Activated B cell treated with CpG ODN at 0.5 μM for 24 hours (primary cell): ENCODE measurements around the gene TEX53. TPM values are rescaled to one million over a fixed set of nuclear protein-coding genes. Genes with fewer than 3 reads are reported as not detected.

Experiments used
- ATAC-seq: fragments of 200-7000 bp; cut with Tn5 transposase; one replicate; pipeline ENCODE4 v1.10.0; 2021; ENCODE audit warnings: low read depth, mild to moderate bottlenecking, moderate library complexity
- CTCF ChIA-PET: fragments of 350-600 bp; sonication (Branson Sonifier 250); formaldehyde crosslinking; loops from one replicate; lab custom pipeline; 2021; ENCODE audit warnings: antibody characterized with exemption; lab: Charles Lee
- POLR2A ChIA-PET: fragments of 350-600 bp; sonication (Branson Sonifier 250); formaldehyde crosslinking; loops from one replicate; lab custom pipeline; 2021; ENCODE audit warnings: antibody characterized with exemption; lab: Charles Lee
- DNase-seq: peaks from one replicate; pipeline ENCODE4 v3.0.0; 2022
- H3K27ac Mint-ChIP-seq: one replicate; pipeline ENCODE4 v1.8.0; 2020; ENCODE audit warnings: mixed read lengths
- H3K27me3 Mint-ChIP-seq: one replicate; pipeline ENCODE4 v1.8.0; 2021; ENCODE audit warnings: mixed read lengths
- H3K36me3 Mint-ChIP-seq: one replicate; pipeline ENCODE4 v1.8.0; 2021; ENCODE audit warnings: low read depth, mixed read lengths
- H3K4me1 Mint-ChIP-seq: one replicate; pipeline ENCODE4 v1.8.0; 2021; ENCODE audit warnings: mixed read lengths
- H3K4me3 Mint-ChIP-seq: one replicate; pipeline ENCODE4 v1.8.0; 2020; ENCODE audit warnings: mild to moderate bottlenecking, mixed read lengths
- H3K9me3 Mint-ChIP-seq: one replicate; pipeline ENCODE4 v1.8.0; 2020; ENCODE audit warnings: mixed read lengths
- CTCF ChIP-seq: fragments of 200-600 bp; IDR thresholded peaks from one replicate; pipeline ENCODE4 v1.8.0; 2022; ENCODE audit warnings: antibody characterized with exemption, mild to moderate bottlenecking
- intact Hi-C: fragments of 100-400 bp; cut with micrococcal nuclease; formaldehyde crosslinking; loops from one replicate; pipeline ENCODE4 v1.15.1; 2024
- total RNA-seq: library from RNA; stranded (reverse); gene quantifications from 2 replicates; pipeline ENCODE4 v1.2.3, GENCODE V29; 2022

TEX53 gene
- total RNA-seq, 1 donor from 2014 or later = not detected

- CTCF ChIA-PET = interaction anchor here (1.2 to 1.3 kb wide), 2 partner anchors 21 to 269 kb away, joined by 4 to 6 read pairs; no protein-coding TSS in a partner anchor
- TF ChIP-seq CTCF = no peak
These were observed 17.4 kb upstream of the TEX53 start for GRCh38 chr9:114674798-114675540.

GRCh38 chr9:114674076-114674797, 16.6 kb upstream of the TEX53 start:
- intact Hi-C loops = no loop called here
- peaks cover 3% of the 10 kb centered on the region for H3K9me3 Mint-ChIP-seq
- H3K27ac Mint-ChIP-seq = no peak overlapping the region
- peaks cover 25% of the 10 kb centered on the region for H3K27me3 Mint-ChIP-seq
- no peaks in the 10 kb centered on the region for H3K4me1 Mint-ChIP-seq
- ChIA-PET CTCF (no interaction called here), POLR2A (interaction anchor here (0.6 kb wide), 1 partner anchor 15 kb away, joined by 3 read pairs; no protein-coding TSS in a partner anchor)
- no peak for DNase-seq
- H3K4me3 Mint-ChIP-seq = no peak overlapping the region
- TF ChIP-seq CTCF = no peak
- no peak for ATAC-seq
- no peaks in the 10 kb centered on the region for H3K36me3 Mint-ChIP-seq

More at GRCh38 chr9:114674798-114675540, 17.4 kb upstream of the TEX53 start:
- no peak for DNase-seq
- POLR2A ChIA-PET = interaction anchor here (0.6 kb wide), 1 partner anchor 16 kb away, joined by 3 read pairs; no protein-coding TSS in a partner anchor
- ATAC-seq = no peak
- Mint-ChIP-seq H3K36me3 (no peaks in the 10 kb centered on the region), H3K4me3 (no peak overlapping the region), H3K27ac (no peak overlapping the region), H3K4me1 (no peaks in the 10 kb centered on the region), H3K9me3 (peaks cover 3% of the 10 kb centered on the region), H3K27me3 (peaks cover 31% of the 10 kb centered on the region)
- intact Hi-C loops = no loop called here

GRCh38 chr9:114671605-114672004, 14.0 kb upstream of the TEX53 start:
- H3K9me3 Mint-ChIP-seq = peaks cover 3% of the 10 kb centered on the region
- ChIA-PET POLR2A (no interaction called here), CTCF (interaction anchor here (0.7 to 1.6 kb wide), 4 partner anchors 9 to 343 kb away, joined by 3 read pairs; no protein-coding TSS in a partner anchor)
- H3K36me3 Mint-ChIP-seq = no peaks in the 10 kb centered on the region
- intact Hi-C loops = no loop called here
- no peaks in the 10 kb centered on the region for H3K4me1 Mint-ChIP-seq
- H3K27me3 Mint-ChIP-seq = peaks cover 14% of the 10 kb centered on the region
- ATAC-seq = no peak
- no peak for DNase-seq
- TF ChIP-seq CTCF = no peak
- H3K4me3 Mint-ChIP-seq = no peak overlapping the region
- H3K27ac Mint-ChIP-seq = no peak overlapping the region

GRCh38 chr9:114669961-114670360, 12.4 kb upstream of the TEX53 start:
- H3K27me3 Mint-ChIP-seq = peaks cover 9% of the 10 kb centered on the region
- POLR2A ChIA-PET = no interaction called here
- no peak for DNase-seq
- no peak overlapping the region for H3K4me3 Mint-ChIP-seq
- intact Hi-C loops = no loop called here
- peaks cover 3% of the 10 kb centered on the region for H3K9me3 Mint-ChIP-seq
- H3K36me3 Mint-ChIP-seq = no peaks in the 10 kb centered on the region
- H3K4me1 Mint-ChIP-seq = no peaks in the 10 kb centered on the region
- CTCF ChIA-PET = interaction anchor here (0.7 to 1.5 kb wide), 3 partner anchors 10 to 344 kb away, joined by 3 read pairs; no protein-coding TSS in a partner anchor
- H3K27ac Mint-ChIP-seq = no peak overlapping the region
- TF ChIP-seq CTCF = no peak
- no peak for ATAC-seq

GRCh38 chr9:114668146-114668545, 10.5 kb upstream of the TEX53 start:
- H3K9me3 Mint-ChIP-seq = peaks cover 3% of the 10 kb centered on the region
- H3K4me3 Mint-ChIP-seq = no peak overlapping the region
- intact Hi-C loops = no loop called here
- ChIA-PET CTCF (no interaction called here), POLR2A (interaction anchor here (1.1 kb wide), 1 partner anchor 50 kb away, joined by 3 read pairs; no protein-coding TSS in a partner anchor)
- peaks cover 3% of the 10 kb centered on the region for H3K27me3 Mint-ChIP-seq
- no peak overlapping the region for H3K27ac Mint-ChIP-seq
- no peak for TF ChIP-seq CTCF
- H3K36me3 Mint-ChIP-seq = no peaks in the 10 kb centered on the region
- no peaks in the 10 kb centered on the region for H3K4me1 Mint-ChIP-seq
- no peak for DNase-seq
- ATAC-seq = no peak
